ENCODE data around the gene DIRAS1. TPM values are rescaled to one million over a fixed set of nuclear protein-coding genes. Genes with fewer than 3 reads are reported as not detected.

The DIRAS1 gene
- total and polyA plus RNA-seq, 2 donors (not counting 3 experiments of a cell fraction or from before 2014, with no cell fraction given) = 0.09 to 0.17 TPM

DNA sequence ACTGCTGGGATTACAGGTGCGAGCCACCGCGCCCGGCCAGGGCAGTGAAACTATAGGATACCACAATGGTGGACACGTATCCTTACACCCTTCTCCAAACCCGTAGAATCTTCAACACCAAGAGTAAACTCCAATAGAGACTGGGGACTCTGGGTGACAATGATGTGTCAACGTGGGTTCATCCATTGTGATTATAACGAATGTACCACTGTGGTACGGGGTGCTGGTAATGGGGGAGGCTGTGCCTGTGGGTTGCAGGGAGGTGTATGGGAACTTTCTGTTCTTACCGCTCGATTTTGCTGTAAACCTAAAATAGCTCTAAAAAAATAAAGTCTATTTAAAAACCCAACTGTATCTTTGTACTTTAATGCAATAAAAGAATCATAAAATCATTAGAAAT lies 30.3 kb downstream of the DIRAS1 start:
- no peak overlapping the region for H3K9ac ChIP-seq (replicated peaks; ENCODE audit: extremely low read depth, insufficient read depth, low read length)
- FAIRE-seq = no peak
- H3K9me3 ChIP-seq (replicated peaks; ENCODE audit: control insufficient read depth, insufficient read depth, low read length) = no peaks in the 10 kb centered on the region
- POLR2A ChIA-PET = no interaction called here
- no peak overlapping the region for H3K27ac ChIP-seq (ENCODE audit: insufficient read depth, low read depth, low read length)
- DNase-seq (ENCODE audit: low read depth, low spot score) = no peak
- no peak overlapping the region for H2AFZ ChIP-seq (ENCODE audit: low read depth, low read length)
- no peak for TF ChIP-seq POLR2AphosphoS5 (IDR thresholded peaks at IDR 0.05; ENCODE audit: insufficient read depth, low read depth, low read length)
- TF ChIP-seq, protein P1, sequence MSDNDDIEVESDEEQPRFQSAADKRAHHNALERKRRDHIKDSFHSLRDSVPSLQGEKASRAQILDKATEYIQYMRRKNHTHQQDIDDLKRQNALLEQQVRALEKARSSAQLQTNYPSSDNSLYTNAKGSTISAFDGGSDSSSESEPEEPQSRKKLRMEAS (IDR thresholded peaks at IDR 0.05; ENCODE audit: insufficient read depth, insufficient read length) = no peak
- no peak for TF ChIP-seq FOS (IDR thresholded peaks at IDR 0.05; ENCODE audit: borderline replicate concordance, insufficient read depth, low read length)
- no peak for TF ChIP-seq MYC (IDR thresholded peaks at IDR 0.05; ENCODE audit: low read depth, low read length)
- no peak for TF ChIP-seq GATA2 (IDR thresholded peaks at IDR 0.05; ENCODE audit: insufficient read depth, insufficient read length, low read depth, low read length)
- TF ChIP-seq JUN (IDR thresholded peaks at IDR 0.05; ENCODE audit: borderline replicate concordance, insufficient read depth, insufficient read length, low read depth) = no peak
- TF ChIP-seq POLR2A (IDR thresholded peaks at IDR 0.05; ENCODE audit: low read depth, low read length) = no peak
- TF ChIP-seq, protein P2, sequence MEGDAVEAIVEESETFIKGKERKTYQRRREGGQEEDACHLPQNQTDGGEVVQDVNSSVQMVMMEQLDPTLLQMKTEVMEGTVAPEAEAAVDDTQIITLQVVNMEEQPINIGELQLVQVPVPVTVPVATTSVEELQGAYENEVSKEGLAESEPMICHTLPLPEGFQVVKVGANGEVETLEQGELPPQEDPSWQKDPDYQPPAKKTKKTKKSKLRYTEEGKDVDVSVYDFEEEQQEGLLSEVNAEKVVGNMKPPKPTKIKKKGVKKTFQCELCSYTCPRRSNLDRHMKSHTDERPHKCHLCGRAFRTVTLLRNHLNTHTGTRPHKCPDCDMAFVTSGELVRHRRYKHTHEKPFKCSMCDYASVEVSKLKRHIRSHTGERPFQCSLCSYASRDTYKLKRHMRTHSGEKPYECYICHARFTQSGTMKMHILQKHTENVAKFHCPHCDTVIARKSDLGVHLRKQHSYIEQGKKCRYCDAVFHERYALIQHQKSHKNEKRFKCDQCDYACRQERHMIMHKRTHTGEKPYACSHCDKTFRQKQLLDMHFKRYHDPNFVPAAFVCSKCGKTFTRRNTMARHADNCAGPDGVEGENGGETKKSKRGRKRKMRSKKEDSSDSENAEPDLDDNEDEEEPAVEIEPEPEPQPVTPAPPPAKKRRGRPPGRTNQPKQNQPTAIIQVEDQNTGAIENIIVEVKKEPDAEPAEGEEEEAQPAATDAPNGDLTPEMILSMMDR (IDR thresholded peaks at IDR 0.05; ENCODE audit: extremely low read depth in 1 of 2, insufficient read depth in 1 of 2, low read depth in 1 of 2, low read length in 2 of 2) = no peak
- no peak for TF ChIP-seq EZH2 (IDR thresholded peaks at IDR 0.05; ENCODE audit: borderline replicate concordance, low read depth, low read length, severe bottlenecking)
- H3K36me3 ChIP-seq (ENCODE audit: control insufficient read depth in 2 of 2, extremely low read depth in 1 of 2, insufficient read depth in 2 of 2, low read length in 2 of 2) = no peaks in the 10 kb centered on the region
- H3K4me3 ChIP-seq (replicated peaks in 1 of 3; ENCODE audit: insufficient read depth in 1 of 3, low read depth in 1 of 3, low read length in 3 of 3) = no peak overlapping the region
- no peaks in the 10 kb centered on the region for H3K79me2 ChIP-seq (ENCODE audit: control insufficient read depth, insufficient read depth, low read length)
- H3K4me2 ChIP-seq (ENCODE audit: insufficient read depth, low read length) = no peak overlapping the region
- BruUV-seq (replicated peaks) = no TSS peak
- CTCF ChIA-PET = interaction anchor here (0.9 kb wide), 1 partner anchor 9 kb away, joined by 3 read pairs; no protein-coding TSS in a partner anchor
- intact Hi-C loops (cut with micrococcal nuclease) (no loop called here), dilution Hi-C loops (cut with MboI; ENCODE audit: extremely low pct_ligation_motif_present, low sequenced_read_pairs) (loop anchor here (10.0 kb wide), 1 partner anchor 64 kb away; no protein-coding TSS in a partner anchor)
- no peaks in the 10 kb centered on the region for H3K27me3 ChIP-seq (ENCODE audit: control insufficient read depth in 2 of 2, insufficient read depth in 2 of 2, low read length in 2 of 2)
- peaks cover 10% of the 10 kb centered on the region for H3K4me1 ChIP-seq (ENCODE audit: control insufficient read depth, extremely low read depth, insufficient read depth, low read length)
- no peaks in the 10 kb centered on the region for H4K20me1 ChIP-seq (replicated peaks; ENCODE audit: control insufficient read depth, extremely low read depth, insufficient read depth, low read length)
- no peaks in the 10 kb centered on the region for H3K9me1 ChIP-seq (replicated peaks; ENCODE audit: control insufficient read depth, extremely low read depth, insufficient read depth, low read length)
